Tibial artery (tissue), 4 donors: ENCODE measurements around the gene ZC3H13.

Source experiments
- DNase-seq, 2 donors: peaks; one replicate each; pipeline ENCODE4 v3.0.0-alpha.2; 2019
- H3K27ac ChIP-seq, 2 donors: fragments of 200-600 bp; sonication (generic) in 1 of 2; 1 replicate in 1 of 2; 2 replicates in 1 of 2; pipeline ENCODE4 v1.5.1; 2018 to 2019; ENCODE audit warnings: mild to moderate bottlenecking in 1 of 2
- H3K27me3 ChIP-seq, 2 donors: fragments of 200-600 bp; sonication (generic) in 1 of 2; one replicate each; pipeline versions ENCODE4 v1.5.1 to v1.6.0; 2016 to 2019
- H3K36me3 ChIP-seq, 3 donors: fragments of 200-600 bp; sonication (generic) in 2 of 3; one replicate each; pipeline ENCODE4 v1.5.1; 2016 to 2019; ENCODE audit warnings: mild to moderate bottlenecking in 2 of 3
- H3K4me1 ChIP-seq, 4 donors: fragments of 200-600 bp; sonication (generic) in 2 of 4; 1 replicate in 3 of 4; 2 replicates in 1 of 4; pipeline ENCODE4 v1.5.1; 2016 to 2019
- H3K4me3 ChIP-seq, 2 donors: fragments of 200-600 bp; sonication (generic) in 1 of 2; 1 replicate in 1 of 2; 2 replicates in 1 of 2; pipeline ENCODE4 v1.5.1; 2018 to 2019; ENCODE audit warnings: mild to moderate bottlenecking in 2 of 2
- H3K9me3 ChIP-seq, 3 donors: fragments of 200-600 bp; sonication (generic) in 1 of 3; one replicate each; pipeline ENCODE4 v1.5.1; 2016 to 2019
- CTCF ChIP-seq, 2 experiments: fragments of 200-600 bp in 1 of 2; fragments of 450-650 bp in 1 of 2; IDR thresholded peaks; one replicate each; pipeline ENCODE4 v1.5.1; 2017 to 2019; ENCODE audit warnings: antibody characterized with exemption in 2 of 2, mild to moderate bottlenecking in 1 of 2, moderate library complexity in 1 of 2
- intact Hi-C: fragments of 100-400 bp; cut with DNase I; formaldehyde crosslinking; loops from one replicate; pipeline ENCODE4 v1.15.0; 2023; ENCODE audit warnings: low total_unique reads

The ZC3H13 gene

GRCh38 chr13:46025157-46025556, 27.4 kb downstream of the ZC3H13 start:
- Histone ChIP-seq H3K9me3 (no peaks in the 10 kb centered on the region), H3K27ac (no peak overlapping the region), H3K27me3 (no peaks in the 10 kb centered on the region), H3K4me1 (no peaks in the 10 kb centered on the region), H3K36me3 (peaks cover 0 to 4% (median 2%) of the 10 kb centered on the region in 3 donors), H3K4me3 (no peak overlapping the region)
- no peak for DNase-seq
- no peak for TF ChIP-seq CTCF (IDR thresholded peaks at IDR 0.05)
- intact Hi-C loops: no loop called here

- no peak for DNase-seq
- Histone ChIP-seq H3K27me3 (no peaks in the 10 kb centered on the region), H3K27ac (no peak overlapping the region), H3K4me3 (no peak overlapping the region), H3K36me3 (peaks cover 10 to 26% (median 22%) of the 10 kb centered on the region in 3 donors), H3K4me1 (no peaks in the 10 kb centered on the region), H3K9me3 (no peaks in the 10 kb centered on the region)
- no peak for TF ChIP-seq CTCF (IDR thresholded peaks at IDR 0.05)
- intact Hi-C loops: no loop called here
These were observed 30.1 kb downstream of the ZC3H13 start for GRCh38 chr13:46022481-46022880.

DNA sequence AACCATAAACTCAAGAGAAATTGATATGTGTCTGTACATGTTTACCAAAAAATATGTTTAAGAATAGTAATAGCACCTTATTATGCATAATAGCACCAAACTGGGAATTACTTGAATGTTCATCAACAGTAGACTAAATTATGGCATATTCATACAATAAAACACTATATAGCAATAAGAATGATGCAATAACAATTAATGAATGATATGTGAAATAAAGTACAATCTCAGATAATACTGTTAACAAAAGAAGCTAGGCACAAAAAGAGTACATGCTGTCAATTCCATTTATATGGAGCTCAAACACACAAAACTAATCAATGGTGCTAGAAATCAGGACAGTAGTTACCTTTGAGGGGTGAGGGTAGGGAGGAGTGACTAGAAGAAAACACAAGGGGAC, 36.3 kb downstream of the ZC3H13 start:
- Histone ChIP-seq H3K4me3 (no peak overlapping the region), H3K27ac (no peak overlapping the region), H3K4me1 (no peaks in the 10 kb centered on the region), H3K27me3 (no peaks in the 10 kb centered on the region), H3K9me3 (no peaks in the 10 kb centered on the region), H3K36me3 (peaks cover 45 to 50% (median 48%) of the 10 kb centered on the region in 3 donors)
- DNase-seq: no peak
- no peak for TF ChIP-seq CTCF (IDR thresholded peaks at IDR 0.05)
- intact Hi-C loops: no loop called here

GRCh38 chr13:46015366-46015765, 37.2 kb downstream of the ZC3H13 start:
- DNase-seq: no peak
- no peak for TF ChIP-seq CTCF (IDR thresholded peaks at IDR 0.05)

DNA sequence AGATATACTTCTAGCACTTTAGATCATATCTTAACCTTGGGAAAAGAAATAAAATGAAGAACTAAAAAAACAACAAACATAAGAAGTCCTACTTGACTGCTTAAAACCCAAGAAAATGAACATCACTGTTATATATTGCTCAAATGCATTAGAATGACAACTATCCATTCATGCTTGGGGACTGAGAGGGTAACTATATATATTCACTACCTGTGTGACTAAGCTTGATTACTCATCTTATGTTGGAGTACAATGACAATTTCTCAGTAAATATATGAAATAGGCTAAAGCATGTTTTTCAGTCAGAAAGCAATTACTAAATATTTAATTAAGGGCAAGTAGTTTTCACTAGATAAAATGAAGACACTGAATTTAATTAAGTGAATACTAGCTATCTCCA, 40.1 kb downstream of the ZC3H13 start:
- H3K27me3 ChIP-seq: no peaks in the 10 kb centered on the region
- intact Hi-C loops: no loop called here
- no peaks in the 10 kb centered on the region for H3K9me3 ChIP-seq
- no peaks in the 10 kb centered on the region for H3K4me1 ChIP-seq
- H3K36me3 ChIP-seq: peaks cover 55 to 70% (median 59%) of the 10 kb centered on the region in 3 donors
- H3K27ac ChIP-seq: no peak overlapping the region
- no peak for DNase-seq
- TF ChIP-seq CTCF (IDR thresholded peaks at IDR 0.05): no peak
- no peak overlapping the region for H3K4me3 ChIP-seq

More at GRCh38 chr13:46015366-46015765, 37.2 kb downstream of the ZC3H13 start:
- Histone ChIP-seq H3K9me3 (no peaks in the 10 kb centered on the region), H3K36me3 (peaks cover 53 to 57% (median 55%) of the 10 kb centered on the region in 3 donors), H3K4me1 (no peaks in the 10 kb centered on the region), H3K27ac (no peak overlapping the region), H3K27me3 (no peaks in the 10 kb centered on the region), H3K4me3 (no peak overlapping the region)
- intact Hi-C loops: no loop called here

- H3K36me3 ChIP-seq: peaks cover 51 to 64% (median 63%) of the 10 kb centered on the region in 3 donors
- TF ChIP-seq CTCF (IDR thresholded peaks at IDR 0.05): no peak
- no peaks in the 10 kb centered on the region for H3K9me3 ChIP-seq
- no peak overlapping the region for H3K27ac ChIP-seq
- H3K4me1 ChIP-seq: no peaks in the 10 kb centered on the region
- H3K27me3 ChIP-seq: no peaks in the 10 kb centered on the region
- H3K4me3 ChIP-seq: no peak overlapping the region
- no peak for DNase-seq
- intact Hi-C loops: no loop called here
These were observed 42.4 kb downstream of the ZC3H13 start for GRCh38 chr13:46010148-46010547.
